NB4 (cell line): ENCODE data around the gene TADA2B.

Source experiments
- CTCF ChIP-seq: IDR thresholded peaks from one replicate; pipeline ENCODE4 v1.5.1; 2012; ENCODE audit warnings: low read depth, low read length
- POLR2A ChIP-seq: IDR thresholded peaks from 2 replicates; pipeline ENCODE4 v1.6.1; 2011; ENCODE audit warnings: mild to moderate bottlenecking; ENCODE audit not compliant: insufficient read length; ENCODE audit errors: extremely low read depth

- TF ChIP-seq CTCF: no peak
- TF ChIP-seq POLR2A: no peak
Measured at GRCh38 chr4:7020290-7020689, 22.9 kb upstream of the TADA2B start.
